Smooth muscle cell (in vitro differentiated cells): ENCODE measurements around the gene FLII. TPM values are rescaled to one million over a fixed set of nuclear protein-coding genes. Genes with fewer than 3 reads are reported as not detected.

Experiments
- DNase-seq: peaks from one replicate; lab custom pipeline; 2025; ENCODE audit not compliant: unreplicated experiment; lab: John Stamatoyannopoulos, UW
- H2AFZ ChIP-seq: fragments of 200-600 bp; sonication (generic); 2 replicates; pipeline ENCODE4 v1.6.0; 2016; ENCODE audit warnings: antibody characterized with exemption, low read depth, mild to moderate bottlenecking
- H3F3A ChIP-seq: fragments of 200-600 bp; sonication (generic); 2 replicates; pipeline ENCODE4 v1.6.0; 2017; ENCODE audit warnings: antibody characterized with exemption, low read depth
- H3K27ac ChIP-seq: fragments of 200-600 bp; sonication (generic); 2 replicates; pipeline ENCODE4 v1.5.1; 2016; ENCODE audit warnings: low read depth, mild to moderate bottlenecking
- H3K27me3 ChIP-seq: fragments of 200-600 bp; sonication (generic); 2 replicates; pipeline ENCODE4 v1.6.1; 2016; ENCODE audit warnings: low read depth, mild to moderate bottlenecking
- H3K36me3 ChIP-seq: fragments of 200-600 bp; sonication (generic); 2 replicates; pipeline ENCODE4 v1.5.1; 2016; ENCODE audit warnings: low read depth
- H3K4me1 ChIP-seq: fragments of 200-600 bp; sonication (generic); 2 replicates; pipeline ENCODE4 v1.5.1; 2016; ENCODE audit warnings: low read depth
- H3K4me2 ChIP-seq: fragments of 200-600 bp; sonication (generic); 2 replicates; pipeline ENCODE4 v1.6.0; 2016; ENCODE audit warnings: mild to moderate bottlenecking
- H3K4me3 ChIP-seq: fragments of 200-600 bp; sonication (generic); 2 replicates; pipeline ENCODE4 v1.5.1; 2016; ENCODE audit warnings: mild to moderate bottlenecking
- H3K79me2 ChIP-seq: fragments of 200-600 bp; sonication (generic); 2 replicates; pipeline ENCODE4 v1.6.0; 2016; ENCODE audit warnings: low read depth, mild to moderate bottlenecking
- H3K9ac ChIP-seq: fragments of 200-600 bp; sonication (generic); 2 replicates; pipeline ENCODE4 v1.6.0; 2016; ENCODE audit warnings: low read depth
- H3K9me3 ChIP-seq: fragments of 200-600 bp; sonication (generic); replicated peaks from 2 replicates; pipeline ENCODE4 v1.5.1; 2016; ENCODE audit warnings: low read depth
- H4K20me1 ChIP-seq: fragments of 200-600 bp; sonication (generic); 2 replicates; pipeline ENCODE4 v1.6.0; 2016; ENCODE audit warnings: low read depth
- CTCF ChIP-seq: fragments of 200-600 bp; sonication (generic); IDR thresholded peaks from 2 replicates; pipeline ENCODE4 v1.5.1; 2017; ENCODE audit warnings: borderline replicate concordance, mild to moderate bottlenecking, antibody characterized with exemption; ENCODE audit not compliant: insufficient read depth, poor library complexity, severe bottlenecking
- WGBS: methylation state at CpG from one replicate; pipeline ENCODE4 v1.1.7; 2016; ENCODE audit warnings: low lambda C conversion rate; 5-methylcytosine and 5-hydroxymethylcytosine counted together
- polyA plus RNA-seq: library from polyadenylated mRNA; unstranded; fragments of >200 nt; fragmentation: Nextera tagmentation; extraction: Ambion mirVana; gene quantifications from 2 replicates; pipeline ENCODE4 v1.2.1, GENCODE V29; 2016
- total RNA-seq: library from RNA; depleted of rRNA; stranded (reverse); fragments of >200 nt; gene quantifications from 2 replicates; pipeline ENCODE4 v1.2.3, GENCODE V29; 2014

FLII gene
- total and polyA plus RNA-seq, 2 experiments from 2014 or later, result 132 to 188 TPM

DNA sequence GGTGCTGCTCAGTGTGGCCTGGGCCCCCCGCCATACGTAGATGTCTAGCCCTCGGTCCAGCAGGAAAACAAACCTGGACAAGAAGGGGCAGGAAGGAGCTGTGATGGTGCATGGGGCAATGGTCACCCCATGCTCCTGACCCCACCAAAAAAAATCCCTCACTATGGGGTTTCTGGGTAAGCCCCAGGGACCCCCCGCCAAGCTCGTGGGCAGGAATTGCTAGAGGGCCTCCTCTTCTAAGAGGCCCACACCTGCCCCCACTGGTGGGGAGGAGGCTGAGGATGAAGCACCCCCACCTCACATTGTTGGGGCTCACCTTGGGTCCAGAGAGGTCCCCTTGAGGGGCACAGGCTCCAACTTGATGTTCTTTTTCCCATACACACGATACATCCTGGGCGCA is 9.7 kb downstream of the FLII start:
- H4K20me1 ChIP-seq, result peaks cover 51% of the 10 kb centered on the region
- H3F3A ChIP-seq, result peaks cover 11% of the 10 kb centered on the region
- H3K36me3 ChIP-seq, result no peaks in the 10 kb centered on the region
- no peak overlapping the region for H3K4me2 ChIP-seq
- no peak overlapping the region for H3K9ac ChIP-seq
- no peak overlapping the region for H3K27ac ChIP-seq
- H3K9me3 ChIP-seq, result no peaks in the 10 kb centered on the region
- H3K4me3 ChIP-seq, result no peak overlapping the region
- H2AFZ ChIP-seq, result no peak overlapping the region
- WGBS, result 98% methylated on average over 7 of the region's 7 CpGs
- no peak for DNase-seq
- no peak for TF ChIP-seq CTCF
- no peaks in the 10 kb centered on the region for H3K79me2 ChIP-seq
- H3K4me1 ChIP-seq, result no peaks in the 10 kb centered on the region
- no peaks in the 10 kb centered on the region for H3K27me3 ChIP-seq

- peaks cover 11% of the 10 kb centered on the region for H3F3A ChIP-seq
- H3K4me2 ChIP-seq, result no peak overlapping the region
- H3K4me1 ChIP-seq, result no peaks in the 10 kb centered on the region
- H3K36me3 ChIP-seq, result no peaks in the 10 kb centered on the region
- peak; percentile 5 for DNase-seq
- no peak overlapping the region for H2AFZ ChIP-seq
- no peaks in the 10 kb centered on the region for H3K27me3 ChIP-seq
- H3K9ac ChIP-seq, result no peak overlapping the region
- H4K20me1 ChIP-seq, result peaks cover 46% of the 10 kb centered on the region
- peak; percentile 56 for TF ChIP-seq CTCF
- WGBS, result 62% methylated on average over 9 of the region's 9 CpGs
- H3K4me3 ChIP-seq, result no peak overlapping the region
- no peak overlapping the region for H3K27ac ChIP-seq
- H3K79me2 ChIP-seq, result no peaks in the 10 kb centered on the region
- H3K9me3 ChIP-seq, result no peaks in the 10 kb centered on the region
Observed at GRCh38 chr17:18248300-18248731, 10.2 kb downstream of the FLII start.

- Histone ChIP-seq H3K9ac (no peak overlapping the region), H3K27me3 (no peaks in the 10 kb centered on the region), H3K36me3 (no peaks in the 10 kb centered on the region), H2AFZ (no peak overlapping the region), H3K27ac (no peak overlapping the region), H3F3A (peaks cover 11% of the 10 kb centered on the region), H3K4me1 (no peaks in the 10 kb centered on the region), H3K9me3 (no peaks in the 10 kb centered on the region), H3K4me2 (no peak overlapping the region), H4K20me1 (peaks cover 41% of the 10 kb centered on the region), H3K4me3 (no peak overlapping the region), H3K79me2 (no peaks in the 10 kb centered on the region)
- 96% methylated on average over 25 of the region's 30 CpGs for WGBS
- DNase-seq, result no peak
- no peak for TF ChIP-seq CTCF
Observed at GRCh38 chr17:18247613-18248001, 10.9 kb downstream of the FLII start.

- no peak for TF ChIP-seq CTCF
- Histone ChIP-seq H2AFZ (no peak overlapping the region), H3K79me2 (no peaks in the 10 kb centered on the region), H3K4me2 (no peak overlapping the region), H3K36me3 (no peaks in the 10 kb centered on the region), H3F3A (peaks cover 11% of the 10 kb centered on the region), H3K27ac (no peak overlapping the region), H3K9me3 (no peaks in the 10 kb centered on the region), H4K20me1 (peaks cover 36% of the 10 kb centered on the region), H3K27me3 (no peaks in the 10 kb centered on the region), H3K4me3 (no peak overlapping the region), H3K4me1 (no peaks in the 10 kb centered on the region), H3K9ac (no peak overlapping the region)
- 61% methylated on average over 27 of the region's 46 CpGs for WGBS
- no peak for DNase-seq
Observed at GRCh38 chr17:18246880-18247612, 11.5 kb downstream of the FLII start.
